GM18870 (cell line): ENCODE results near the gene PXK.
A peak's percentile ranks its signal among the peaks of the same experiment; 100 is the strongest.

Source experiments
- ATAC-seq: cut with Tn5 transposase; IDR thresholded peaks from one replicate; pipeline ENCODE4 v1.9.1; 2021; ENCODE audit warnings: moderate library complexity; ENCODE audit not compliant: unreplicated experiment

PXK gene

GRCh38 chr3:58346368-58346767, 13.7 kb downstream of the PXK start:
- ATAC-seq, result no peak

GRCh38 chr3:58347984-58348383, 15.3 kb downstream of the PXK start:
- ATAC-seq, result no peak

- ATAC-seq, result peak; percentile 80
Measured at GRCh38 chr3:58349792-58350626, 17.3 kb downstream of the PXK start.

DNA sequence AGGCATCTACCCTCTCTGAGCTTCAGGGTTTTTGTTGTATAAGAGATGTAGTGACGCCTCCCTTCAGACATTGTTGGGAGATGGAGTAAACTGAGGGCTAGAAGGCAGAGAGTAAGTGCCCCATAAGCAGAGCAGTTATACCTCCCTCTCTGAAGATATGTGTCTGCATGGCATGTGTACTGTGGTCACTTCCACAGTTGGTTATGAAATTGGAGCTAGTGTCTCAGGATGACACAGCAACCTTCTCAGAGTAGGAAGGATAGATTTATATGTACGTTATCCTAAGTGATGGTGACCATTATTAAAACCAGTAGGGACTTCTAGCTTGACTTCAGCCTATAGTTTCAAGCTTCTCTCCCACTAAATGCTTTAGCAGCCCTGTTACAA, 17.9 kb downstream of the PXK start:
- ATAC-seq, result no peak

DNA sequence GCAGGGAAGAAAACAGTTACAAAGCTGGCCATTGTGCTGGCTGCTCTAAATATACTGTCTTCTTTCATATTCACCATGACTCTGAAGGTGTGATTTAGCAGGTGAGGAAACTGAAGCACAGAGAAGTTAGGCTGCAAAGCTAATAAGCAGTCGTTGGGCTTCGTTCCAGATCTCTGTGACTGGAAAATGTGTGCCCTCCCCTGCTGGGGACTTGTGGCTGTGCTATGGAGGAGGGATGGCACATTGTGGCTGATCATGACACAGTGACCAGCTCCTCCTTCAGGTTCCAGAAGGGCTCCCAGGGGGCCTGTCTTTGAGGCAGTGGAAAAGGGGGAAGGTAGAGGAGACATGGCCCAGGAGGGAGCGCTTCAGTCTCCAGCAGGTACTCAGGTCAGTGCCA, 19.2 kb downstream of the PXK start:
- ATAC-seq, result no peak

DNA sequence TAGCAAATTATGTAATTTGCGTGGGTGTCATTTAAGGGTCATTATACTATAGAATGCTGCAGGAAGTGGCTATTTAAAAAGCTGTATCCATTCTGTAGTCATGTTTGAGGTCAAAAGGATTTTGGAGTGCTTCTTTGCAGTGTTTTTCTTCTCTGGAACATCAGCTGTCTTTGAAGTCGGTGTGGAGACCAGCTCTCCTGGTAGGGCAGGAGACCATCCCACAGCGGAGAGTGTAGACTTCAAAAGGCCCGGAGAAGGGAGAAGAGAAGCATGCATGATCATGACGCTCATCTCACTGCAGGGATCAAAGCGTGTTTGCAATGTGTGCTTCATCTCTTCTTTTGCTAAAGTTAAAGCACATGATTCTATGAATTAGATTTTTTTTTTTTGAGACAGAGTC, 19.9 kb downstream of the PXK start:
- no peak for ATAC-seq

GRCh38 chr3:58353722-58354553, 21.2 kb downstream of the PXK start:
- ATAC-seq, result no peak

- ATAC-seq, result no peak
Measured at GRCh38 chr3:58355179-58355578, 22.5 kb downstream of the PXK start.

- no peak for ATAC-seq
Measured at GRCh38 chr3:58356054-58356453, 23.4 kb downstream of the PXK start.

DNA sequence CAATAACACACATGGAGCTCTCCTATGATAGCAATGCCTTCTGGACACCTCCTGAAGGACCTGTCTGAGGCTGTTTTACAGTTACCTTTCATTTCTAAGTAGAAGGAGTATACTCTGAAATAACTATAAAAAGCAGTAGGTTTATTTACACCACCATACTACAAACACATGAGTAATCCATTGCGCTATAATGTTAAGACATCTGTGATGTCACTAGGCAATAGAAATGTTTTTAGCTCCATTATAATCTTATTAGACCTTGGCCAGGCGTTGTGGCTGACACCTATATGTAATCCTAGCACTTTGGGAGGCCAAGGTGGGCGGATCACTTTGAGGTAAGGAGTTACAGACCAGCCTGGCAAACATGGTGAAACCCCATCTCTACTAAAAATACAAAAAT, 24.7 kb downstream of the PXK start:
- no peak for ATAC-seq

DNA sequence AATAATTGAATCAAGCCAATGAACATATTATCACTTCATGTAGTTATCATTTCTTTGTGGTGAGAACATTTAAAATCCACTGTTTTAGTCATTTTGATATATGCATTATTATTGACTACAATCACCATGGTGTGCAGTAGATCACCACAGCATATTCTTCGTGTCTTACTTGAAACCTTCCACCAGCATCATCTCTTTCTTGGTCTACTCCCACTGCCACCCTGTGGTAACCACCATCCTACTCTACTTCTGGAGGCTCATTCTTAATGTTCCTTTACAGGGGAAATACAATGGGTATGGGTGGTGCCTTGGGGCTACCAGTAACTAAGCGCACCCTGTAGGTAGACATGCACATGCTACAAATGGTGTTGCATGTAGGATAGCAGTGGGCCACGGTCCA, 25.4 kb downstream of the PXK start:
- ATAC-seq, result no peak

DNA sequence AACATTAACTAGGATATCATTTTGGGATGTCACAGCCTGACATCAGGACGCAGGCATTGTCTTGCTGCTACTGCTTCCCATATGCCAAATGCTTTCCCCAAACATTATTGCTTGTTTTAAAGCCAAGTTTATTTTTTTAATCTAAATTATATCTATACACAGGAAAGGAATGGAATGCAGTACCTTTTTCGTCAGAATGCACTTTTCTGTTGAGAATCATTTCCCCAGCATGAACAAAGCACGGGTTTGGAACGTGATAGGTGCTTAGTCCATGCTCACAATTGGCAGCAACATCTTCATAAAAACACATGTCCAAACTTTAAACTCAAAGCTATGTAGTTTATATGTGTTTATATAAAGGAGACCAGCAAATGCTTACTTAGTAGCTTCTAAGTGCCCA, 26.1 kb downstream of the PXK start:
- ATAC-seq, result no peak

GRCh38 chr3:58359621-58360020, 26.9 kb downstream of the PXK start:
- no peak for ATAC-seq

DNA sequence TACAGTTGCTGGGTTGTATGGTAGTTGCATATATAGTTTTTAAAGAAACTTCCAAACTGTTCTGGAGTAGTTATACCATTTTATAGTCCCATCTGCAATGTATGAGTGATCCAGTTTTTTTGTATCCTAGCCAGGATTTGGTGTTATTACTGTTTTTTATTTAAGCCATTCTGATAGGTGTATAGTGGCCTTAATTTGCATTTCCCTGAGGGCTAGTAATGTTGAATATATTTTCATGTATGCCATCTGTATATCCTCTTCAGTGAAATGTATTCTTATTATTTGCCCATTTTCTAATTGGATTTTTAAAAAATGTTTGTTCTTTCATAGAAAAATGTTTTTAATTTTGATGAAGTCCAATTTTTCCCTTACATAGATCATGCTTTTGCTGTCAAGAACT, 29.2 kb downstream of the PXK start:
- ATAC-seq, result no peak

DNA sequence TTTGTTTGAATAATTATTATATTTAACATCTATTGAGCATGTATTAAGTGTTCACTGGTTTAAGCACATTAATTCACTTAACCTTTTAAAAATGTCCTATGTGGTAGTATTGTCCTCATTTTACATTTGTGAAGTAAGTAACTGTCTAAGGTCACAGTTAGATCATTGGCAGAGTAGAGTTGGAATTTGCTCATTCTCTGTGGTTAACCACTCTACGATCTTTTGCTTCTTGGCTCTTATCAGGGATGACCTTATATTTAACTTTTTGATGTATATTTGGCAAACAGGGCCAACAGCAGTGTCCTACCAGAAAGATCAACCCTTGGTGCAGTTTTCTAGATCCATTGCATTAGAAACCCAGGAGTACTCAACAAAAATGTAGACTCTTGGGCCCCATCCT, 34.0 kb downstream of the PXK start:
- no peak for ATAC-seq

DNA sequence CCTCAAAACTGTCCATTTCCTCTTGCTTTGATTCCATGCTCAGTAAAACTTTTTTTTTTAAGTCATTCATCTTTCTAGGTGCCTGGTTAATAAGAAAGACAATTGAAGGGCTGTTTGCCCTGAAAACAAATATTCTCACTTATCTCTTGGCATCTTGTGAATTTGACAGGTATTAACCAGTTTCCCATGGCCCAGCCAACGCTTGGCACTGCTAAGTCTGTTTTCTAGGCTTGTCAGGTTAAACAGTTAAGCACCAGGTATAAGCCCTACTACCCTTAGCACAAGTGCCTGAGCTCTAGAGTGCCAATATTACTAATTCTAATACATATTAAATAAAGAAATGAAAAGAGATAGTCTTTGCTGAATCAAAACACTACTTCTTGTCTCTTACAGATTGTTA, 36.3 kb downstream of the PXK start:
- no peak for ATAC-seq

DNA sequence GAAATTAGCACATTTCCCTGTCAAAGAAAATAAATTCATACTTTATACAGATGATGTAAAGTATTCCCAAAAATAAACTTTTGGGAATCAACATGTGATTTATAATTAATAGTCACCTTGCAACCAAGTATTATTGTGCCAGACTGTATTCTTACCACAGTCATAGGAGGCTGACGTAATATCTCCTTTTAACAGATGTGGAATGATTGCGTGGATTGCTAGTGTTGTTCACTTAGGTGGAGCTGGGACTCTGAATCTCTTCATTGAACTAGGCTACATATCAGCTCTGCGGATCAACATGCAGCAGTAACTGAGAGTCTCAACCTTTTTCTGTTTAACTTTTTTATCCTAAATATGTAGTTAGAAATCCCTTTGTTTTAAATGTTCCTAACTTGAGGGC, 37.2 kb downstream of the PXK start:
- ATAC-seq, result no peak

DNA sequence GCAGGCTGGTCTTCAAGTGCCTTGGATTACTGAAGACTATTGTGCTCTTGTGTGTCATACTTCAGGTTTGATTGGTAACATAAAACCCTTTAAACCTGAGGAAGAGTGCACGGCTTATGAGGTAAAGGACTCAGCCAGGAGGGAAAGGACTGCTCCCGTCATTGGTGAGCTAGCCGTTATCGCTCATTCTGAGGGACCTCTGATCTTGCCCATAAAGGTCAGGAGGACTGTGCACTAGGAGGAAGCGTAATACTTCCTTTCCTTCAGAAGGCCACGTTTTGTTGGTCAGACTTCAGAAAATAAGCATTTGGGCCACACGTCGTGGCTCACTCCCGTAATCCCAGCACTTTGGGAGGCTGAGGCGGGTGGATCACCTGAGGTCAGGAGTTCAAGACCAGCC, 37.7 kb downstream of the PXK start:
- no peak for ATAC-seq

DNA sequence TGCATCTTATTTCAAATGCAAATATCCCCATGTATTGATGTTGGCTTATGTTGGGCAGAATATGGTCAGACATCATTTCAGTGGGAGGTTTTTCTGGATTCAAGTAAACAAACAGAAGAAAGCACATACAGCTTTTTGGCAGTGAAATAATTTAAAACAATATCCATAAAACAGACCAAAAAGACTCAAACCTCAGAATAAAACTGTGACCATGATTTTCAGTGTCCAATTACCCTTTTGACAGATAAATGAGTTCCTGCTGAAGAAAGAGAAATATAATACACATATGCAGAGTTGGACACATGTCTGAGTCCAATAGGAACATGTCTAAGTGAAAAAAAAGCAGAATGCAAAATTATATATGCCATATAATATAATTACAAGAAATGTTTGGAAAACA, 39.1 kb downstream of the PXK start:
- ATAC-seq, result no peak

DNA sequence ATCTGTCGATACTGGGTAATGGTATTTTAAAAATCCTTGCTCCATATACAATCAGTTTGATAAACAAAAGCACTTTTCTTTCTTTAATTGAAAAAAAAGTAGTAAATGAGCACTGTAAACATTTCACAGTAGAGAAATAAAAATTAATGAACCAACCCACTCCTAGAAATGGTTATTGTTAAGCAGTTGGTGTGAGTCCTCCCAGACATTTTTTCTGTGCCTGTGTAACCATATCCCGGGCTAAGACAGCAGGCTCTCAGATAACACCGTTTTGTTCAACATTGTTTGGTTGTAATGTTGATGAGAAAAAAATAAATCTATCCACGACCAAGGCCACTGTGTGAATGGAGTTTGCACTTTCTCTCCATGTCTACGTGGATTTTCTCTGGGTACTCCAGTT, 42.6 kb downstream of the PXK start:
- ATAC-seq, result no peak

GRCh38 chr3:58377168-58377567, 44.5 kb downstream of the PXK start:
- no peak for ATAC-seq

- ATAC-seq, result no peak
Measured at GRCh38 chr3:58377750-58378149, 45.1 kb downstream of the PXK start.
